Forelimb muscle (tissue), 1 donor: ENCODE data around the gene RFX2. TPM values are rescaled to one million over a fixed set of nuclear protein-coding genes. Genes with fewer than 3 reads are reported as not detected.

Source experiments
- DNase-seq: peaks from one replicate; pipeline ENCODE4 v3.0.0-alpha.2; 2013; ENCODE audit warnings: low read depth
- polyA plus RNA-seq: library from polyadenylated mRNA; unstranded; fragments of 120-200 nt; gene quantifications from one replicate; pipeline ENCODE4 v1.2.1, GENCODE V29; 2013; ENCODE audit not compliant: insufficient read length

The RFX2 gene
- polyA plus RNA-seq, 1 donor = 7.3 TPM

GRCh38 chr19:6059988-6060599 is 50.2 kb downstream of the RFX2 start:
- no peak for DNase-seq

- no peak for DNase-seq
Observed at GRCh38 chr19:6059396-6059947, 50.8 kb downstream of the RFX2 start.

GRCh38 chr19:6058518-6059201 is 51.6 kb downstream of the RFX2 start:
- no peak for DNase-seq

GRCh38 chr19:6057651-6058517 is 52.4 kb downstream of the RFX2 start:
- no peak for DNase-seq

- DNase-seq = peak; percentile 83
Observed at GRCh38 chr19:6056801-6057650, 53.3 kb downstream of the RFX2 start.

- DNase-seq = no peak
Observed at GRCh38 chr19:6056282-6056741, 54.0 kb downstream of the RFX2 start.

- no peak for DNase-seq
Observed at GRCh38 chr19:6055013-6055795, 55.1 kb downstream of the RFX2 start.

- DNase-seq = no peak
Observed at GRCh38 chr19:6048793-6049405, 61.4 kb downstream of the RFX2 start.

- no peak for DNase-seq
Observed at GRCh38 chr19:6048348-6048747, 62.0 kb downstream of the RFX2 start.

GRCh38 chr19:6047741-6048251 is 62.5 kb downstream of the RFX2 start:
- no peak for DNase-seq

GRCh38 chr19:6047256-6047655 is 63.0 kb downstream of the RFX2 start:
- no peak for DNase-seq

GRCh38 chr19:6045108-6045507 is 65.2 kb downstream of the RFX2 start:
- DNase-seq = no peak

- DNase-seq = no peak
Observed at GRCh38 chr19:6044056-6044805, 66.1 kb downstream of the RFX2 start.

GRCh38 chr19:6042776-6043726 is 67.2 kb downstream of the RFX2 start:
- no peak for DNase-seq

- no peak for DNase-seq
Observed at GRCh38 chr19:6041991-6042481, 68.3 kb downstream of the RFX2 start.

GRCh38 chr19:6041071-6041470 is 69.2 kb downstream of the RFX2 start:
- DNase-seq = no peak

- DNase-seq = no peak
Observed at GRCh38 chr19:6039566-6040225, 70.6 kb downstream of the RFX2 start.
